Measurements from ENCODE around the gene PKDCC. TPM values are rescaled to one million over a fixed set of nuclear protein-coding genes. Genes with fewer than 3 reads are reported as not detected.
"Not testable (repeated sequence)": the region's sequence is repeated elsewhere in the genome, so short reads cannot be mapped to it uniquely, and the experiment has no call there.

PKDCC gene
- total RNA-seq, 1 donor from 2014 or later = not detected

DNA sequence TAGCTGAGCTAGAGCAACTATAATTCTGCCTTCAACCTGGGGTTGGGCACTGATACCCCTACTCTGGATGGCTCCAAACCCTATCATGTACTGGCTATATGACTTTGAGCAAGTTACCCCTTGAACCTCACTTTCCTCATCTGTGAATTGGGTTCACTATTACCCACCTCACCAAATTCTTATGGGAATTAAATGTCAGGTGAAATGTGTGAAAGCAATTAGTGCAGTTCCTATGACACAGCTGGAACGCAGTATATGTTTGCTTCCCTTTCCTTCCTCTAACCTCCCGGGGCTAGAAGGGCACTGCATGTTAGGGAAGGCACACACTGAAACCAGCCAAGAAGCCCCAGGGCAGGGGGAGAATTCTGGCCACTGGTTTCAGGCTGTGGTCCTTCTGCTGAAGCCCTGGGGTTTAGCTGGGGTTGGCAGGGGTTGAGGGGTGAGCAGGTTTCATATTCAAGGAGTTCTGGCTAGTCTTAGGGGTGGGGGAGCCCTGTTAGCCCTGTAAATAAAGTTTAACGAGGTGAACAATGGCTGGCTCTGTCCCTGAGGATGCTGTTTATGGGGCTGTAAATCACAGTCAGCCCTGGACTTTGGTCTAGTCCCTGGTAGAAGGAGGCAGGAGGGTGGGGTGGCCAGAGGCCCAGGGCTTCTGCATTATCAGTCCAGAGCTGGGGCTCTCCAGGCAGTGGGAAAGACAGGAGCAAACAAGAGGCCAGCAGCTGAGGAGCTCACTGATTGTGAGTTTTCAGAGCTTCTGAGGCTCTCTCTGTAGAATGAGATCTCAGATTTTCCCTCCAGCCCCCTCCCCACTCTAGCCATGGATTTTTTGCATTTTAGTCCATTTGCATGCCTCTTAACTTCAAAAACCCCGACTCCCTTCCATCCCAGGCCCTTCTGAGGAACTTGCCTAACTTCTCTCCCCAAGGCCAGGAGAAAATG lies 8.0 kb downstream of the PKDCC start:
- DNase-seq (ENCODE audit: low spot score) = no peak
- Mint-ChIP-seq H3K4me1 (ENCODE audit: low read depth) (no peaks in the 10 kb centered on the region), H3K27me3 (ENCODE audit: insufficient read depth) (peaks cover 14% of the 10 kb centered on the region), H3K36me3 (ENCODE audit: low read depth) (no peaks in the 10 kb centered on the region), H3K4me3 (no peak overlapping the region), H3K27ac (no peak overlapping the region), H3K9me3 (no peaks in the 10 kb centered on the region)
- intact Hi-C loops (cut with micrococcal nuclease) = no loop called here

DNA sequence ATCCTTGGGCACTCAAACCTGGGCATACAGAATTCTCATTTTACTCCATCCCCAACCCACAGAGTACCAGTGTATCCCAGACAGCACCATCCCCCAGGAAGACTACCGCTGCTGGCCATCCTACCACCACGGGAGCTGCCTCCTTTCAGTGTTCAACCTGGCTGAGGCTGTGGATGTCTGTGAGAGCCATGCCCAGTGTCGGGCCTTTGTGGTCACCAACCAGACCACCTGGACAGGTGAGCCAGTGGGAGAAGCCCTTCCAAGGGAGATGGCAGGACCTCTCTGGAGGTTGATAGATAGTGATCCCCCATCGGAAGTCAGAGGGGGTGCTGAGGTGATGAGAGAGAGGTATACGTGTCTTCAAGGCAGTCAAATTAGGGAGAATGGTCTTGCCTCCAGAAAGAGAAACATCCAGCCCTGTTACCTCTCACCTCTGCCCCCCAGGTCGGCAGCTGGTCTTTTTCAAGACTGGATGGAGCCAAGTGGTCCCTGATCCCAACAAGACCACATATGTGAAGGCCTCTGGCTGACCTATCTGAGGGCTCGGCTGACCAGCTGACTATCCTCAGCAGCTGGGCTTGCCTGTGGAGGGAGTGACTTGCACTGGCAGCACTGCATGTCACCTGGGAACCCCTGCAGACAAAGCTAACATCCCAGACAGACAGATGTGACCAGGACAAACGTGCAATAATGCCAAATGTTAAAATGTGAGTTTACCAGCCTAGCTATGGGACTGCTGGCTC lies 9.5 kb downstream of the PKDCC start:
- intact Hi-C loops (cut with micrococcal nuclease) = no loop called here
- DNase-seq (ENCODE audit: low spot score) = no peak
- Mint-ChIP-seq H3K9me3 (no peaks in the 10 kb centered on the region), H3K4me3 (no peak overlapping the region), H3K36me3 (ENCODE audit: low read depth) (no peaks in the 10 kb centered on the region), H3K27ac (no peak overlapping the region), H3K4me1 (ENCODE audit: low read depth) (no peaks in the 10 kb centered on the region), H3K27me3 (ENCODE audit: insufficient read depth) (peaks cover 9% of the 10 kb centered on the region)

DNA sequence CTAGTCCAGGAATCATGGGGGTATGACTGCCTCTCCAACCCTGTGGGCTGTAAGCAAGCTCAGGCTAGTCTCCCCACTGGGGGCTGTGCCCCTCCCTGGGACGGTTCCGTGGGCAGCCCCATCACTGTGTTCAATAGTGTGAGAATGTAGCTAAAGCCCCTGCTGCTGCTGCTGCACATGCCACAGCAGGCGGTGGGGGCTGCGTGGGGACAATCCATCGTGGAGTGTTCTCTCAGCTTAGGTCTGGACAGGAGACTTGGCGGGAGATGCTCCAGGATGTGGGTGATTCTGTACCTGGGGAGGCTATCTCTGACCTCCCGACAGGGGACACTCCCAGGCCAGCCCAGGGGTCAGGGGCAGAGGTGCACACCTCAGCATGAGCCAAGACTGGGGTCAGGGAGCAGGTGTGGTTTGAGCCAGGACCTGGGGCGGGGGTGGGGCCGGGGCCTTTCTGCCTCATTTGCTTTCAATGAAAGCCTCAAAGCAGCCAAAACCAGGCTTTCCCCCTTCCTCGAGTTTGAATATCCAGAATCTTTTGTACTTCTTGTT lies 10.2 kb downstream of the PKDCC start:
- Mint-ChIP-seq H3K36me3 (ENCODE audit: low read depth) (no peaks in the 10 kb centered on the region), H3K4me1 (ENCODE audit: low read depth) (no peaks in the 10 kb centered on the region), H3K27me3 (ENCODE audit: insufficient read depth) (peaks cover 9% of the 10 kb centered on the region), H3K27ac (no peak overlapping the region), H3K9me3 (no peaks in the 10 kb centered on the region), H3K4me3 (no peak overlapping the region)
- intact Hi-C loops (cut with micrococcal nuclease) = no loop called here
- DNase-seq (ENCODE audit: low spot score) = no peak

DNA sequence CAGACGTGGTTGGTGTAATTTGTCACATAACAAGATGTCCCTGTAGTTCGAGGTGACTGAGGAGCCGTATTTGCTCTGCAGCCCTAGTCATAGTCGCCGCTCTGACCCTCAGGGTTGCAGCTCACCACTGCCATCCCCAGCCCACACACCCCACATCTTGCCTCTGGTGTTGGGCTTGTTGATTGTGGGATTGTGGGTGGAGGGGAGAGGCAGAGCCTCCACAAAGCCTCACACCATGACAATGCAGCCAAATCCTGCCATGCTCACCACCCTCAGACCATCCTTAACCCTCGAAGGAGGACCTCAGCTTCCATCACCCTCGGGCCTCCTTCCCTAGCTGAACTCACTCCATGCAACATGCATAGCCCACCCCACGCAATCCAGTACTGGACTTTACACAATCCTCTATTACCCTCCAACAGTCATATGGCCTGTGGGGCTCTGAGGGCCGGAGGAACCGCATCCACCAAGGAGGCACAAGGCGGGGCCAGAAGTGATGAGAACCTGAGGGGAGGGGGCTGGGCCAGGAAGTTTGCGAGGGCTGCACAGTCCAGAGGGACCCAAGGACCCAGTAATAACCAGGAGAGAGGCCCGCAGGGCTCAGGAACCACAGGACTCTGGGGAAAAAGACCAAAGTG lies 11.6 kb downstream of the PKDCC start:
- H3K27ac Mint-ChIP-seq = no peak overlapping the region
- H3K27me3 Mint-ChIP-seq (ENCODE audit: insufficient read depth) = peaks cover 9% of the 10 kb centered on the region
- no peaks in the 10 kb centered on the region for H3K9me3 Mint-ChIP-seq
- no peak for DNase-seq (ENCODE audit: low spot score)
- no peak overlapping the region for H3K4me3 Mint-ChIP-seq
- H3K4me1 Mint-ChIP-seq (ENCODE audit: low read depth) = no peaks in the 10 kb centered on the region
- no peaks in the 10 kb centered on the region for H3K36me3 Mint-ChIP-seq (ENCODE audit: low read depth)
- intact Hi-C loops (cut with micrococcal nuclease) = no loop called here

DNA sequence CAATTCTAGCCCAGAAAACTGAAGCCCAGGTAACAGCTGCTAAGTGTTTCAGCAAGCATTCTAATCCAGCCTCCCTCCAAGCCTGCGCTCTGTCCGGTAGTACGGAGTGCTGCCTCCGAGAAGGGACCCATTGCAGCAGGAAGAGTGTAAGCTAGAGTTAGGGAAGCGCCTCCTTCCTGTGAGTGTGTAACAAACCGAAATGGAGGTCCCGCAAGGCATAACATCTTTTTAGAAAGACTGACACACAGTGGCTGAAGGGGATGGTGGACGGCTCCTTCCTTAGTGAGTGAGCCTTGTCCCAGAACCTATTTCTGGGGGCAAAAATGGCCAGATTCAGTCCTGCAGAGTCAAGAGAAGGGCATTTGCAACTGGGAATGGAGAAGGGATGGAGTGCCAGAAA lies 12.2 kb downstream of the PKDCC start:
- H3K4me3 Mint-ChIP-seq = no peak overlapping the region
- H3K27ac Mint-ChIP-seq = no peak overlapping the region
- intact Hi-C loops (cut with micrococcal nuclease) = no loop called here
- H3K9me3 Mint-ChIP-seq = no peaks in the 10 kb centered on the region
- H3K36me3 Mint-ChIP-seq (ENCODE audit: low read depth) = no peaks in the 10 kb centered on the region
- H3K27me3 Mint-ChIP-seq (ENCODE audit: insufficient read depth) = peaks cover 12% of the 10 kb centered on the region
- DNase-seq (ENCODE audit: low spot score) = no peak
- H3K4me1 Mint-ChIP-seq (ENCODE audit: low read depth) = no peaks in the 10 kb centered on the region

DNA sequence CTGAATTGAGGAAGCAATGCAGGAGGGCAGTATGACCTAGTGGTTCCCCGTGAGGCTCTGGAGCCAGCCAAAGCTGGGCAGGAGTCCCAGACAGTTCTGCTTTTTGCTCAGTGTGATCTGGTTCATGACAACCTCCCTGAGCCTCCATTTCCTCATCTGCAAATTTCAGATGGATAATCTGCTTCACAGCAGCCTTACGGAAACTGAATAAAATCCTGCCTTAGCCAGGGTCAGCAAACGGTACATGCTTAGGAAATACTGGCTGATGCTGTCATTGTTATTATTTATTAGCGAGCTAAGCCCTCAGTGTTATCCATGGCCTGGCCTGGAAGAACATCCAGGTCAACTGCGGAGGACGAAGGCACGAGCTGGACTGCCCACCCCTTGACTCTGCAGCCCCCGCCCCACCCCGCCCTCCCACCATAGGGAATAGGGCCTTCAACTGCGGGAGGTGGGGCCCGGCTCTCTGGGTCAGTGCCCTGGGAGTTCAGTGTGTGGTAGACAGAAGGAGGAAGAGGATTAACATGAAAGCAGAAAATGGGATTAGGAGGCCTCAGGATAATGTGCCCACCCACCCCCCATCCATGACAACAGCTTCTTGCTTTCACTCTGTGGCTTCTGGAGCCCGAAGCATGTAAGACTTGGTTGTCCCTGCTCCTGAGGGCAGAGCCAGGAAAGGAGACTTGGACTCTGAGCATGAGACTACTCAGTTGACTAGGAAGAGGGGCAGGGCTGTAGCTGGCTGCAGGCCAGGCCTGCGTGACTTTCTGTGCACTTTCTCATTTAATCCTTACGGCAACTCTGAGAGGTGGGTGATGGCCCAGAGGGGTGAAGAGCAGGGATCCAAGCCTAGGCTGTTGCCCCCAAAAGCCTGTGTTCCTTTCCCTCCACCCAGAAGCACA lies 13.1 kb downstream of the PKDCC start:
- no peaks in the 10 kb centered on the region for H3K9me3 Mint-ChIP-seq
- H3K4me1 Mint-ChIP-seq (ENCODE audit: low read depth) = no peaks in the 10 kb centered on the region
- H3K27ac Mint-ChIP-seq = no peak overlapping the region
- intact Hi-C loops (cut with micrococcal nuclease) = no loop called here
- no peak for DNase-seq (ENCODE audit: low spot score)
- no peak overlapping the region for H3K4me3 Mint-ChIP-seq
- no peaks in the 10 kb centered on the region for H3K36me3 Mint-ChIP-seq (ENCODE audit: low read depth)
- H3K27me3 Mint-ChIP-seq (ENCODE audit: insufficient read depth) = peaks cover 12% of the 10 kb centered on the region

DNA sequence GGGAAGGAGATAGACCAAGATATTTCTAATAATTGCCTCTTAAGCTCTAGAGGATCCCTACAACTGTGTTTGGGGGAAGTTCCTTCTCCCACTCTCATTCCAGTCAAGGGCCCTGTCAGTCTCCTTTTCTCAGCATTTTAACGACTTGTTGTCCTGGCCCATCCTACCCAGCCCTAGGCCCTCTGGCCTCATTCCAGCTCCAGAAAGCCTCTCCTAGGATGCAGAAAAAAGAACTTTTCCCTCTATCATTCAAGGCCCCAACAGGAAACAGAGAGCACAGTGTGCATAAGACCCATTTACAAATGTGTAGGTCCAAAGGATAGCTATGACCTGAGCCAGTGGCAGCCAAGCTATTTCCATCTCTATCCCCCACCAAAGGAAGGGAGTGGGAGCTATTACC lies 14.0 kb downstream of the PKDCC start:
- Mint-ChIP-seq H3K27me3 (ENCODE audit: insufficient read depth) (peaks cover 12% of the 10 kb centered on the region), H3K4me1 (ENCODE audit: low read depth) (no peaks in the 10 kb centered on the region), H3K27ac (no peak overlapping the region), H3K9me3 (no peaks in the 10 kb centered on the region), H3K4me3 (no peak overlapping the region), H3K36me3 (ENCODE audit: low read depth) (no peaks in the 10 kb centered on the region)
- intact Hi-C loops (cut with micrococcal nuclease) = no loop called here
- DNase-seq (ENCODE audit: low spot score) = no peak

DNA sequence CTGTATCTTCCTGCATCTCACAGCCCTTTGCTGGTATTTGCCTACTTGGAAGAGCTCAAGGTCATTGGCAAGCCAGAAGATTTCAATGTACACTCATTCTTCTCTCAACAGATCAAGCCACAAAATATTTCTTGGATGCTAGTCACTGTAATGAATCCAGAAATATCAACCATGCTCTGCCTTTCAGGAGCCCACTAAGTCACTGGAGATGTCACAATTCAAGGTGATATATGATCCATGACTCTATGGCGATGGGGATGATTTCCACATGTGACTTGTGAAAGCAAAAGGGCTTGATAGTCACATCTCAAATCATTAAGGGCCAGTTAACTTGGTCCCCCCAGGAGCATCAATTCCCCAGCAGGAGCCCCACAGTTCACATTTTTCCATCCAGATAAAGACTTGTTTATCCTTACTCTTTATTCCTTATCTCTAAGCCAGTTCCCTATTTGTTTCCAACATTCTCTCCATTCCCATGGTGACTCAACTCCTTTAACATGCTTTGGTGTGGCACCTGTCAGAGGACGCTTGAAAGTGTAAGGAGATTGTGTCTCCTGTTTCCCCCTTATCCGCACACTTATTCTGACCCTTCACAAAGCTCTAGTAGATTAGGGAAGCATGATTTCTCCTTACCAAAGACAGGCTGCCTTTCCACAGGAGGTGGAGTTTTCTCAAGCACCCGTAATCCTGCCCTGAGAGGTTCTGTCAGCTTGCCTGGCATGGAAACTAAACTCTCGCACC lies 15.8 kb downstream of the PKDCC start:
- Mint-ChIP-seq H3K9me3 (no peaks in the 10 kb centered on the region), H3K27ac (no peak overlapping the region), H3K4me1 (ENCODE audit: low read depth) (no peaks in the 10 kb centered on the region), H3K36me3 (ENCODE audit: low read depth) (no peaks in the 10 kb centered on the region), H3K4me3 (no peak overlapping the region), H3K27me3 (ENCODE audit: insufficient read depth) (peaks cover 13% of the 10 kb centered on the region)
- intact Hi-C loops (cut with micrococcal nuclease) = no loop called here
- DNase-seq (ENCODE audit: low spot score) = no peak

DNA sequence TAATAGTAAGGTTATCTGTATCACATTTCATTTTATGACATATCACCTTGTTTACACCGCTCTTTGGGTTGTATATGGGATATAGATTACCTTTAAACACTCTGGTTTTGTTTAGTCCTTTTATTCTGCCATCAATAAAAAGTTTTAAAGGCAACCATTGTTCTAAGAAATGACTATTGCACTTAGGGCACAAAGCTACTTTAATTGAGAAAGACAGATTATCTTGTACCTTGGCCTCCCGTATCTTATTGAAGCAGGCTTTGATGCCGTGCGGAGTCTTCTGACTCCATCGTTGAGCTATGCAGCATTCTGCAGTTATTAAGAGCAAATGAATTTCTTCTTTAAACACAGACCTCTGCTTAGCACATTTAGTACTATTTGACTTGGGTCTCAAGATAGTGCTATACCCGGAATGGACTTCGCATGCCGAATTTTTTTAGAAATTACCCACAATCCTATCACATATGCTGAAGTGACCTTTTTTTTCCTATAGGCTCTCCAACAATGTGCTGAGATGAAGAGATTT lies 16.7 kb downstream of the PKDCC start:
- intact Hi-C loops (cut with micrococcal nuclease) = no loop called here
- no peak for DNase-seq (ENCODE audit: low spot score)
- Mint-ChIP-seq H3K27me3 (ENCODE audit: insufficient read depth) (peaks cover 13% of the 10 kb centered on the region), H3K4me3 (no peak overlapping the region), H3K9me3 (no peaks in the 10 kb centered on the region), H3K36me3 (ENCODE audit: low read depth) (no peaks in the 10 kb centered on the region), H3K27ac (no peak overlapping the region), H3K4me1 (ENCODE audit: low read depth) (no peaks in the 10 kb centered on the region)

DNA sequence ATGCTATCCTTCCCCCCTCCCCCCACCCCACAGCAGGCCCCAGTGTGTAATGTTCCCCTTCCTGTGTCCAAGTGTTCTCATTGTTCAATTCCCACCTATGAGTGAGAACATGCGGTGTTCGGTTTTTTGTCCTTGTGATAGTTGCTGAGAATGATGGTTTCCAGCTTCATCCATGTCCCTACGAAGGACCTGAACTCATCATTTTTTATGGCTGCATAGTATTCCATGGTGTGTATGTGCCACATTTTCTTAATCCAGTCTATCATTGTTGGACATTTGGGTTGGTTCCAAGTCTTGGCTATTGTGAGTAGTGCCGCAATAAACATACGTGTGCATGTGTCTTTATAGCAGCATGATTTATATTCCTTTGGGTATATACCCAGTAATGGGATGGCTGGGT lies 17.9 kb downstream of the PKDCC start:
- H3K27ac Mint-ChIP-seq; H3K4me1 Mint-ChIP-seq (ENCODE audit: low read depth); DNase-seq (ENCODE audit: low spot score); H3K4me3 Mint-ChIP-seq; H3K9me3 Mint-ChIP-seq; intact Hi-C loops (cut with micrococcal nuclease); H3K36me3 Mint-ChIP-seq (ENCODE audit: low read depth): not testable (repeated sequence)
- H3K27me3 Mint-ChIP-seq (ENCODE audit: insufficient read depth) = peaks cover 10% of the 10 kb centered on the region

DNA sequence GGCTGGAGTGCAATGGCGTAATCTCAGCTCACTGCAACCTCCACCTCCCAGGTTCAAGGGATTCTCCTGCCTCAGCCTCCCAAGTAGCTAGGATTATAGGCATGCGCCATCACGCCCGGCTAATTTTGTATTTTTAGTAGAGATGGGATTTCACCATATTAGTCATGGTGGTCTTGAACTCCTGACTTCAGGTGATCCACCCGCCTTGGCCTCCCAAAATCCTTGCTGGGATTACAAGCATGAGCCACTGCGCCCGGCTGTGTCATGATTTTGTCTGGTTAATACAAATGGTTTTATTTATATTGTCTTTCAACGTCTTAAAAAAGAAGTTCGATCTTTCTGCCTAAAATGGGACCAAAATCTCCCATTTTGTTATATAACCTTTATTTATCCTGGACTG lies 19.2 kb downstream of the PKDCC start:
- DNase-seq (ENCODE audit: low spot score); H3K27ac Mint-ChIP-seq; H3K4me3 Mint-ChIP-seq; H3K9me3 Mint-ChIP-seq; H3K27me3 Mint-ChIP-seq (ENCODE audit: insufficient read depth); H3K4me1 Mint-ChIP-seq (ENCODE audit: low read depth); intact Hi-C loops (cut with micrococcal nuclease); H3K36me3 Mint-ChIP-seq (ENCODE audit: low read depth): not testable (repeated sequence)
